OCI-LY7 (cell line): Measurements from ENCODE around the gene METTL25B. TPM values are rescaled to one million over a fixed set of nuclear protein-coding genes. Genes with fewer than 3 reads are reported as not detected.

ENCODE experiments used
- BruUV-seq: library from RNA; stranded (reverse); fragments of 400-500 nt; replicated peaks from 2 replicates; lab custom pipeline; 2021; lab: Mats Ljungman, UMichigan
- CTCF ChIA-PET: fragments of 300-600 bp; sonication (Branson Sonifier 250); formaldehyde crosslinking; loops from one replicate; lab custom pipeline; 2022; ENCODE audit warnings: antibody characterized with exemption; ENCODE audit not compliant: unreplicated experiment; lab: Charles Lee
- POLR2A ChIA-PET: fragments of 300-600 bp; sonication (Branson Sonifier 250); formaldehyde crosslinking; loops from one replicate; lab custom pipeline; 2022; ENCODE audit warnings: antibody characterized with exemption; lab: Charles Lee
- DNase-seq: peaks from one replicate; pipeline ENCODE4 v3.0.0-alpha.2; 2015; ENCODE audit warnings: low spot score
- H2AFZ ChIP-seq: fragments of 200-600 bp; sonication (generic), shearing (Covaris generic); 2 replicates; pipeline ENCODE4 v1.6.1; 2014; ENCODE audit warnings: mild to moderate bottlenecking, antibody characterized with exemption, low read length, moderate library complexity
- H3K27ac ChIP-seq: fragments of 200-600 bp; sonication (generic); 2 replicates; pipeline ENCODE4 v1.5.1; 2014; ENCODE audit warnings: mixed run types, low read depth, mild to moderate bottlenecking, moderate library complexity, low read length, inconsistent platforms; ENCODE audit not compliant: poor library complexity, severe bottlenecking
- H3K36me3 ChIP-seq: fragments of 200-600 bp; sonication (generic); 2 replicates; pipeline ENCODE4 v1.6.1; 2014; ENCODE audit warnings: mild to moderate bottlenecking, antibody characterized with exemption, low read length, moderate library complexity, mixed read lengths; ENCODE audit not compliant: insufficient read depth
- H3K4me1 ChIP-seq: fragments of 200-600 bp; sonication (generic); 2 replicates; pipeline ENCODE4 v1.5.1; 2014; ENCODE audit warnings: mild to moderate bottlenecking, low read length; ENCODE audit not compliant: insufficient read depth, poor library complexity, severe bottlenecking
- H3K4me2 ChIP-seq: fragments of 200-600 bp; sonication (generic); 2 replicates; pipeline ENCODE4 v1.6.1; 2014; ENCODE audit warnings: mild to moderate bottlenecking, low read length
- H3K4me3 ChIP-seq: fragments of 200-600 bp; sonication (generic); 2 replicates; pipeline ENCODE4 v1.5.1; 2014; ENCODE audit warnings: mild to moderate bottlenecking, low read depth, low read length; ENCODE audit not compliant: poor library complexity, severe bottlenecking
- H3K79me2 ChIP-seq: fragments of 200-600 bp; sonication (generic); 2 replicates; pipeline ENCODE4 v1.6.1; 2016; ENCODE audit warnings: low read depth, mild to moderate bottlenecking, low read length, moderate library complexity, mixed read lengths; ENCODE audit not compliant: insufficient read depth
- H3K9me2 ChIP-seq: fragments of 200-600 bp; sonication (generic); 2 replicates; pipeline ENCODE4 v1.6.1; 2016; ENCODE audit warnings: mild to moderate bottlenecking, low read length, mixed read lengths; ENCODE audit not compliant: insufficient read depth
- H3K9me3 ChIP-seq: fragments of 200-600 bp; sonication (generic); 2 replicates; pipeline ENCODE4 v1.6.1; 2014; ENCODE audit warnings: mild to moderate bottlenecking, mixed run types, low read length, mixed read lengths
- H4K20me1 ChIP-seq: fragments of 200-600 bp; sonication (generic); 2 replicates; pipeline ENCODE4 v1.6.1; 2014; ENCODE audit warnings: mild to moderate bottlenecking, antibody characterized with exemption, low read length, moderate library complexity, mixed read lengths; ENCODE audit not compliant: insufficient read depth
- CTCF ChIP-seq: fragments of 200-600 bp; sonication (generic); conservative IDR thresholded peaks from 2 replicates; pipeline ENCODE4 v1.5.1; 2014; ENCODE audit warnings: mild to moderate bottlenecking, antibody characterized with exemption, low read length, moderate library complexity, mixed read lengths
- EZH2phosphoT487 ChIP-seq: fragments of 200-600 bp; sonication (generic); IDR thresholded peaks from 2 replicates; pipeline ENCODE4 v1.6.1; 2018; ENCODE audit warnings: low read depth, borderline replicate concordance, mild to moderate bottlenecking, mixed run types, antibody characterized with exemption, low read length, moderate library complexity, mixed read lengths
- intact Hi-C: fragments of 100-400 bp; cut with micrococcal nuclease; formaldehyde crosslinking; loops from one replicate; pipeline ENCODE4 v1.10.0; 2022; ENCODE audit not compliant: unreplicated experiment
- total RNA-seq, 2 experiments: library from RNA; depleted of rRNA in 1 of 2; stranded (reverse); fragments of >200 nt in 1 of 2; shearing (Covaris generic) in 1 of 2; gene quantifications; 2 replicates each; pipeline ENCODE4 v1.2.3, GENCODE V29; 2014 to 2022

The METTL25B gene
- total RNA-seq, 2 experiments from 2014 or later = 24.7 to 45.6 TPM

GRCh38 chr1:156698995-156699394, 29.3 kb upstream of the METTL25B start:
- Histone ChIP-seq H3K36me3 (no peaks in the 10 kb centered on the region), H3K9me2 (no peaks in the 10 kb centered on the region), H3K27ac (no peak overlapping the region), H3K4me1 (no peaks in the 10 kb centered on the region), H3K79me2 (no peaks in the 10 kb centered on the region), H4K20me1 (no peaks in the 10 kb centered on the region), H3K4me3 (no peak overlapping the region), H3K9me3 (no peaks in the 10 kb centered on the region), H2AFZ (no peak overlapping the region), H3K4me2 (no peak overlapping the region)
- CTCF ChIA-PET = interaction anchor here (2.3 kb wide), 1 partner anchor 10 kb away, joined by 6 read pairs; no protein-coding TSS in a partner anchor
- no peak for DNase-seq
- intact Hi-C loops = no loop called here
- TF ChIP-seq CTCF (no peak), EZH2phosphoT487 (no peak)
- no TSS peak for BruUV-seq
- POLR2A ChIA-PET = no interaction called here

- no peaks in the 10 kb centered on the region for H4K20me1 ChIP-seq
- H3K79me2 ChIP-seq = no peaks in the 10 kb centered on the region
- no peak for TF ChIP-seq CTCF
- no peaks in the 10 kb centered on the region for H3K36me3 ChIP-seq
- BruUV-seq = no TSS peak
- intact Hi-C loops = no loop called here
- no peak for DNase-seq
- POLR2A ChIA-PET = interaction anchor here (0.9 kb wide), 2 partner anchors 13 to 52 kb away, joined by 4 to 5 read pairs; no protein-coding TSS in a partner anchor
- H3K4me1 ChIP-seq = peaks cover 8% of the 10 kb centered on the region
- no peaks in the 10 kb centered on the region for H3K9me3 ChIP-seq
- H3K27ac ChIP-seq = no peak overlapping the region
- no peak overlapping the region for H3K4me2 ChIP-seq
- no peaks in the 10 kb centered on the region for H3K9me2 ChIP-seq
- CTCF ChIA-PET = interaction anchor here (2.3 kb wide), 1 partner anchor 12 kb away, joined by 6 read pairs; no protein-coding TSS in a partner anchor
- no peak overlapping the region for H3K4me3 ChIP-seq
- no peak overlapping the region for H2AFZ ChIP-seq
Measured at GRCh38 chr1:156700736-156701531, 27.3 kb upstream of the METTL25B start.

- POLR2A ChIA-PET = interaction anchor here (0.7 kb wide), 1 partner anchor 53 kb away, joined by 3 read pairs; no protein-coding TSS in a partner anchor
- Histone ChIP-seq H3K9me2 (no peaks in the 10 kb centered on the region), H3K4me3 (no peak overlapping the region), H3K9me3 (no peaks in the 10 kb centered on the region), H3K27ac (no peak overlapping the region), H3K36me3 (no peaks in the 10 kb centered on the region), H2AFZ (no peak overlapping the region), H3K79me2 (no peaks in the 10 kb centered on the region), H4K20me1 (no peaks in the 10 kb centered on the region), H3K4me2 (no peak overlapping the region), H3K4me1 (peaks cover 17% of the 10 kb centered on the region)
- TF ChIP-seq EZH2phosphoT487 (no peak), CTCF (no peak)
- no peak for DNase-seq
- CTCF ChIA-PET = interaction anchor here (0.6 kb wide), 1 partner anchor 79 kb away, joined by 3 read pairs; no protein-coding TSS in a partner anchor
- intact Hi-C loops = no loop called here
- BruUV-seq = no TSS peak
Measured at GRCh38 chr1:156703336-156703735, 24.9 kb upstream of the METTL25B start.
